ENCODE results near the gene GNAZ. TPM values are rescaled to one million over a fixed set of nuclear protein-coding genes. Genes with fewer than 3 reads are reported as not detected.

GNAZ gene
- total and polyA plus RNA-seq, 2 experiments from 2014 or later = 0.24 to 0.65 TPM

GRCh38 chr22:23109079-23109347 is 38.7 kb downstream of the GNAZ start:
- Histone ChIP-seq H3K4me3 (no peak overlapping the region), H3K4me1 (ENCODE audit: insufficient read depth) (no peaks in the 10 kb centered on the region), H2AFZ (no peak overlapping the region), H4K20me1 (ENCODE audit: insufficient read depth) (no peaks in the 10 kb centered on the region), H3F3A (ENCODE audit: insufficient read depth) (no peaks in the 10 kb centered on the region), H3K27ac (no peak overlapping the region), H3K9ac (no peak overlapping the region), H3K9me2 (ENCODE audit: insufficient read depth) (no peaks in the 10 kb centered on the region), H3K9me3 (ENCODE audit: low read depth) (no peaks in the 10 kb centered on the region), H3K36me3 (ENCODE audit: low read depth) (no peaks in the 10 kb centered on the region), H3K27me3 (replicated peaks; ENCODE audit: insufficient read depth) (no peaks in the 10 kb centered on the region), H3K79me2 (ENCODE audit: insufficient read depth) (no peaks in the 10 kb centered on the region), H3K4me2 (ENCODE audit: unreplicated experiment) (no peak overlapping the region)
- DNase-seq = no peak
- WGBS, 2 experiments (ENCODE audit: low coverage in 1 of 2, low lambda C conversion rate in 2 of 2, missing lambda C conversion rate in 2 of 2) = 73 to 74% methylated on average over 6 of the region's 6 CpGs
- in situ Hi-C loops (cut with MboI) = no loop called here
- no peak for TF ChIP-seq EZH2phosphoT487 (IDR thresholded peaks at IDR 0.05; ENCODE audit: insufficient read depth, low read depth)
- TF ChIP-seq EZH2 (IDR thresholded peaks at IDR 0.05; ENCODE audit: insufficient read depth, poor library complexity, severe bottlenecking) = no peak

GRCh38 chr22:23109441-23109978 is 39.2 kb downstream of the GNAZ start:
- in situ Hi-C loops (cut with MboI) = no loop called here
- Histone ChIP-seq H3K4me2 (ENCODE audit: unreplicated experiment) (no peak overlapping the region), H3K9ac (no peak overlapping the region), H2AFZ (no peak overlapping the region), H3K9me2 (ENCODE audit: insufficient read depth) (no peaks in the 10 kb centered on the region), H3K4me3 (no peak overlapping the region), H3K79me2 (ENCODE audit: insufficient read depth) (no peaks in the 10 kb centered on the region), H3K36me3 (ENCODE audit: low read depth) (no peaks in the 10 kb centered on the region), H3K27ac (no peak overlapping the region), H4K20me1 (ENCODE audit: insufficient read depth) (no peaks in the 10 kb centered on the region), H3K9me3 (ENCODE audit: low read depth) (no peaks in the 10 kb centered on the region), H3K27me3 (replicated peaks; ENCODE audit: insufficient read depth) (no peaks in the 10 kb centered on the region), H3K4me1 (ENCODE audit: insufficient read depth) (no peaks in the 10 kb centered on the region), H3F3A (ENCODE audit: insufficient read depth) (no peaks in the 10 kb centered on the region)
- WGBS, 2 experiments (ENCODE audit: low coverage in 1 of 2, low lambda C conversion rate in 2 of 2, missing lambda C conversion rate in 2 of 2) = 57 to 61% methylated on average over 5 of the region's 5 CpGs
- no peak for DNase-seq
- no peak for TF ChIP-seq EZH2 (IDR thresholded peaks at IDR 0.05; ENCODE audit: insufficient read depth, poor library complexity, severe bottlenecking)
- TF ChIP-seq EZH2phosphoT487 (IDR thresholded peaks at IDR 0.05; ENCODE audit: insufficient read depth, low read depth) = no peak

GRCh38 chr22:23110190-23110921 is 40.0 kb downstream of the GNAZ start:
- Histone ChIP-seq H3K27ac (no peak overlapping the region), H2AFZ (no peak overlapping the region), H3K27me3 (replicated peaks; ENCODE audit: insufficient read depth) (no peaks in the 10 kb centered on the region), H3K9me3 (ENCODE audit: low read depth) (no peaks in the 10 kb centered on the region), H3K9me2 (ENCODE audit: insufficient read depth) (no peaks in the 10 kb centered on the region), H3K4me3 (no peak overlapping the region), H3K4me2 (ENCODE audit: unreplicated experiment) (no peak overlapping the region), H3K79me2 (ENCODE audit: insufficient read depth) (no peaks in the 10 kb centered on the region), H3K9ac (no peak overlapping the region), H3F3A (ENCODE audit: insufficient read depth) (no peaks in the 10 kb centered on the region), H3K36me3 (ENCODE audit: low read depth) (no peaks in the 10 kb centered on the region), H4K20me1 (ENCODE audit: insufficient read depth) (no peaks in the 10 kb centered on the region), H3K4me1 (ENCODE audit: insufficient read depth) (no peaks in the 10 kb centered on the region)
- DNase-seq = no peak
- TF ChIP-seq EZH2phosphoT487 (IDR thresholded peaks at IDR 0.05; ENCODE audit: insufficient read depth, low read depth) (no peak), EZH2 (IDR thresholded peaks at IDR 0.05; ENCODE audit: insufficient read depth, poor library complexity, severe bottlenecking) (no peak)
- in situ Hi-C loops (cut with MboI) = no loop called here
- WGBS, 2 experiments (ENCODE audit: low coverage in 1 of 2, low lambda C conversion rate in 2 of 2, missing lambda C conversion rate in 2 of 2) = 61 to 69% methylated on average over 8 to 9 of the region's 10 CpGs

- in situ Hi-C loops (cut with MboI) = no loop called here
- H3K9ac ChIP-seq = no peak overlapping the region
- H3K79me2 ChIP-seq (ENCODE audit: insufficient read depth) = no peaks in the 10 kb centered on the region
- TF ChIP-seq EZH2 (IDR thresholded peaks at IDR 0.05; ENCODE audit: insufficient read depth, poor library complexity, severe bottlenecking) (no peak), EZH2phosphoT487 (IDR thresholded peaks at IDR 0.05; ENCODE audit: insufficient read depth, low read depth) (no peak)
- no peaks in the 10 kb centered on the region for H3K4me1 ChIP-seq (ENCODE audit: insufficient read depth)
- WGBS, 2 experiments (ENCODE audit: low coverage in 1 of 2, low lambda C conversion rate in 2 of 2, missing lambda C conversion rate in 2 of 2) = 82 to 84% methylated on average over 15 of the region's 15 CpGs
- H3F3A ChIP-seq (ENCODE audit: insufficient read depth) = no peaks in the 10 kb centered on the region
- no peak overlapping the region for H3K4me3 ChIP-seq
- H3K27me3 ChIP-seq (replicated peaks; ENCODE audit: insufficient read depth) = no peaks in the 10 kb centered on the region
- no peaks in the 10 kb centered on the region for H4K20me1 ChIP-seq (ENCODE audit: insufficient read depth)
- no peak for DNase-seq
- no peaks in the 10 kb centered on the region for H3K9me2 ChIP-seq (ENCODE audit: insufficient read depth)
- no peaks in the 10 kb centered on the region for H3K36me3 ChIP-seq (ENCODE audit: low read depth)
- no peak overlapping the region for H3K27ac ChIP-seq
- H3K9me3 ChIP-seq (ENCODE audit: low read depth) = no peaks in the 10 kb centered on the region
- no peak overlapping the region for H3K4me2 ChIP-seq (ENCODE audit: unreplicated experiment)
- H2AFZ ChIP-seq = no peak overlapping the region
Observed at GRCh38 chr22:23110922-23111527, 40.7 kb downstream of the GNAZ start.
